Stimulated activated CD4-positive, alpha-beta T cell treated with anti-CD3 and anti-CD28 coated beads, TNF-alpha, amount 100 ng/mL, for 24 hours (primary cell): Measurements from ENCODE around the gene LCE3B.
A peak's percentile ranks its signal among the peaks of the same experiment; 100 is the strongest.
"Not testable (repeated sequence)": the region's sequence is repeated elsewhere in the genome, so short reads cannot be mapped to it uniquely, and the experiment has no call there.

Experiments
- DNase-seq, 3 experiments: peaks; one replicate each; pipeline ENCODE4 v3.0.0-alpha.2; 2020; ENCODE audit warnings: low read depth in 3 of 3

The LCE3B gene, protein sequence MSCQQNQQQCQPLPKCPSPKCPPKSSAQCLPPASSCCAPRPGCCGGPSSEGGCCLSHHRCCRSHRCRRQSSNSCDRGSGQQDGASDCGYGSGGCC

DNA sequence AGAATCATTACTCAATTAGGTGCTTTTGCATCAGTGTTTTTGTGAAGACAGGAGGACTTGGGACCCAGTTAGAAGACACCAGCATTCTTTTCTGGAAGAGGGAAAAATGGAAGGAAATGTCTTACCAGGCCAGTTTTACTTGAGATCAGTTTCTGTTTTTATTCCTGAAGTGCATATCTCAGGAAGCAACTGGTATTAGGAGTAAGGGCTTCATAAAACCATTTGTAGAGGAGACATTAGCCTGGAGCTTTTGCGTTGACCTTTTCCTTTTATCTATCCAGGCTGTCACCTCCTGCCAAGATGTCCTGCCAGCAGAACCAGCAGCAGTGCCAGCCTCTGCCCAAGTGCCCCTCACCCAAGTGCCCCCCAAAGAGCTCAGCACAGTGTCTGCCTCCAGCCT, at the start of gene LCE3B:
Gene LCE3B (plus strand): TSS at position 301 of the 400 bp plus-strand sequence. CDS start 0 bp downstream, at position 301.
- DNase-seq, result no peak

DNA sequence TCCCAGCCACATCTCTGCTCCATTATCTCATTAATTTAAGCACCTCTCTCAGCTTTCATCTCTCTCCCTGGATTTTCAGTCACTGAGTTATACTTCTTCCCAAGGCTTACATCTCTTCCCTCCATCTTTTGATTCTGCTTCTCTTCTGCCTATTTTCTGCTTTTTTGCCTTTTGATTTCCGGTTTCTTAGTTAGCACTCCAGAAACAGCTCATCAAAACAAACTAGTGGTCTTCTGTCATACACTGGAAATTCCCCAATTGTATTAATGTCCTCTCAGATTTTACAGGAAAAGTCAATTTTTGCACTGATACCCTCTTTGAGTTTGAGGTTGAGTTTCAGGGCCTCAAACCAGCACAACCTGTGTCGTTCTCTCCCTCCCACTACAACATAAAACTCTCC, 48.5 kb upstream of the LCE3B start:
- no peak for DNase-seq

DNA sequence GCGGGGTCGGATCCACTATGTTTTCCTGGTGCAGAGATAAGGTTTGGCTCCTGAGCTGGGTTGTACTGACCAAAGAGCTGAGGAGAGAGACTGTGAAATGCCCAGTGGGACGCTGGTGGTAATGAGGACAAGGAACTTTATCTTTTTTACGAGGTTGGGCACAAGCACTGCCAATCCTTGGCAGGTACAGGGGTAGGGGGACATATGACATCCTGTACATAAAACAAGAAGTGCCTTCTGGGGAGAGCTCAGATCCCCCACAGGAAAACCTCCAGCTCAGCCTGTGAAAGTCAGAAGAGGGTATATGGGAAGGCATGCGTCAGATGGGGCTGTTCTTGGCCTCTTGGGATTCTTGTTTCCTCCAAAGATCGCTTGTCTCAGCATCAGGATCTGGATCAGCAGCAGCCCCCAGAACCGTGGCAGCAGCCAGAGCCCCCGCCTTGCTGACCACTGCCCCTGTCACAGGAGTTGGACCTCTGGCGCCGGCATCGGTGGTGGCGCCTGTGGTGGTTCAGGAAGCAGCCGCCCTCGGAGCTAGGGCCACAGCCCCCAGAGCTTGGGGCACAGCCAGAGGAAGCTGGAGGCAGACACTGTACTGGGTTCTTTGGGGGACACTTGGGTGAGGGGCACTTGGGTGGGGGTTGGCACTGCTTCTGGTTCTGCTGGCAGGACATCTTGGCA, 47.9 kb upstream of the LCE3B start:
- no peak for DNase-seq

DNA sequence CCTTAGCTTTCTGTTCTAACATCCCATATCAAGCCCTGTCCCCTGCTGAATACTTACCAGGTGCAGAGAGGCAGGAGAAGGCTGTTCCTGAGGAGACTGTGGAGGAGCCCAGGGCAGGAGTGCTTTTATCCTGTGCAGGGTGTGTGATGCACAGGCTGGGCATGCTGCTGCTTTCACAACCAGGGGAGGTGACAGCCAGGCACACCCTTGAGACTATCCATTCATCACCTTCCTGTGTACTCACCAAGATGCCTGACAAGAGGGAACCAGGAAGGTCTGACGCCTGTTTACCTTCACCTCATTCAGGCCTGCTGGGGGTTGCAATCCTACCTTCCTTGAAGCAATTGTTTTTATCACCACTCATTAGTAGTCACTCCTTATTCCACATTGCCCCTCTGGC, 46.9 kb upstream of the LCE3B start, which contains the start of gene LCE3E:
Gene LCE3E (minus strand): TSS at position 100 of the 400 bp plus-strand sequence. CDS start 572 bp downstream, outside the sequence.
- no peak for DNase-seq

DNA sequence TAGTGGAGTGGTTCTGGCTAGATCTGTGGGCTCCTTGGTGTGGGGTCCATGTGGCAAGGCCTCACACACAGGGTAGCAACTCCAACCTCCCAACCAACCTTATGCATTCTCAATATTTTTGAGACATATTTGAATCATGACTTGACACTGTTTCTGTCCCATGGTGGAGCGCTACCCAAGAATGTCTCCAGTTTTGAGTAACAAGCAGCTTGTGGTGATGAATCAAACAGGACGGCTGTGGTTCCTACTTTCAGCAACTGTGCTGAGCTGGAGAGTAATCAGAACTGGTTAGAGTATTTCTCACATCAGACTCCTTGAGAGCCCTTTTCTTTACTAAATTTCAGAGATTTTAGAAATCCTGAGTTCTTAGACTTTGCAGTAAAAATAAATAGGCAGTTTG, 36.4 kb upstream of the LCE3B start:
- DNase-seq, result no peak

DNA sequence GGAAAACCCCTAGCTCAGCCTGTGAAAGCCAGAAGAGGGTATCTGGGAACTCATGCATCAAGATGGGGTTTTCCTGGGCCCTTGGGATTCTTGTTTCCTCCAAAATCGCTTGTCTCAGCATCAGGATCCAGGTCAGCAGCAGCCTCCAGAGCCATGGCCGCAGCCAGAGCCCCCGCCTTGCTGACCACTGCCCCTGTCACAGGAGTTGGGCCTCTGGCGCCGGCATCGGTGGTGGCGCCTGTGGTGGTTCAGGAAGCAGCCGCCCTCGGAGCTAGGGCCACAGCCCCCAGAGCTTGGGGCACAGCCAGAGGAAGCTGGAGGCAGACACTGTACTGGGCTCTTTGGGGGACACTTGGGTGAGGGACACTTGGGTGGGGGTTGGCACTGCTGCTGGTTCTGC, 34.1 kb upstream of the LCE3B start:
- DNase-seq, result not testable (repeated sequence)

DNA sequence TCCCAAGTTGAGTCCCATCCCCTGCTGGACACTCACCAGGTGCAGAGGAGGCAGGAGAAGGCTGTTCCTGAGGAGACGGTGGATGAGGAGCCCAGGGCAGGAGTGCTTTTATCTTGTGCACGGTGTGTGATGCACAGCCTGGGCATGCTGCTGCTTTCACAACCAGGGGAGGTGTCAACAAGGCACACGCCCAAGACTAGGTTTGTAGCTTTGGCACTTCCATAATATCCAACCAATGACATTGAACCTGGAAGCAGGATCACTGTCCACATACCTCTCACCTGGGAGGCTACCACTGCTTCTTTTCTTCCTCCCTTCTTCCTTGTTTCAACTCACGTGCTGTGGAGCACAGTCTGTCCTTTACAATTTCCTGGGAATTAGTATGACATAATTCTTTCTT, 33.2 kb upstream of the LCE3B start, which contains the start of gene LCE3D:
Gene LCE3D (minus strand): TSS at position 84 of the 400 bp plus-strand sequence. CDS start 580 bp downstream, outside the sequence.
- no peak for DNase-seq

DNA sequence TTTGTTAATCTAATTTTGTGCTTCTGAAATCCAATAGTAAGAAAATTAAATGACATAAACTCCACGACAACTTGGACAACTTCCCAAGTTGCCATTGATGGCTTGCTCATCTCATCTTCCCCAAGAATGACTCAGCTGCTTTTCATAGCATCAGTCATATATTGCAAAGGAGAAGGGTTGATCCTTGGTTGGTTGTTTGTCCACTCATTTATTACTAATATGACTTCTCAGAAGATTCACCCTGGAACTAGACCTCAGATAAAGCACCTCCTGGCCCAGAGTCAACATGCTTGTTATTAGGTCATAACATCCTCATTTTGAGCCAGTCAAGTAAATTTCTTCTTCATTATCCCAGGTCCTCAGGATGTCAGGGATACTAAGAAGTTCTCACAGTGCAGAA, 31.0 kb upstream of the LCE3B start:
- DNase-seq, result no peak

DNA sequence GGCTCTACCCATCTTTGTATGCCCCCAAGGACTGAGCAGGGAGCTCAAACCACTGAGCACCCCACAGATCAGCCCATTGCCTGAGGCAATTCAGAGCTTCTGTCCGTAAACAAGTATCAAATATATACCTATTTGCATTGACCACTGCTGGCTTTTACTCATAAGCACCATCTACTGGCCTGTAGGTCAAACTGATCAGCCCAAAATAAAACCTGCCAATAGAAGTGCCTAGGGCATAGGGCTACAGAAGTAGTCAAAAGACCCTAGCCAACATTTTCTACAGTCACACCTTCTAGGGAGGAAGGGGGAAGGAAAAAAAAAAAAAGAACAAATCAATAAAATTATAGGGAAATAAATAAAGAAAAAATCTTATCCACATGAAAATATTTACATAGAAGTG, 28.0 kb upstream of the LCE3B start:
- DNase-seq, result no peak

DNA sequence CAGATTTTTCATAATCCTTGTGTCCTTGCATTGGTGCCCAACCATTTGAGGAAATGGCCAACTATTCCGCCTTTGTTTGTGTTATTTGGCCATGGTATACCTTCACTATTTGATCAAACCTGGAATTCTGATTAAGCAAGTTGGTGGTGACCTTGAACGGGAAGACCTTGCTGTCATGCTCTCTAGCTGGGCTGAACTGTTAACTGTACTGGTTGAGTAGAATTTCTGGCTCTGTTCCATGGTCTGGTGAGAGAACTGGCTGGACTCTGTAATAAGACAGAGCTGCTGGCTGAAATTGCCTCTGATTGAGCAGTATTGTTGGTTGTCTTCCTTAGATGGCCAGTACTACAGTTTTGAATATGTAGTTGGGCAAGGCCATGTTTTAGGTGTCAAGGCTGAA, 16.6 kb upstream of the LCE3B start:
- no peak for DNase-seq

DNA sequence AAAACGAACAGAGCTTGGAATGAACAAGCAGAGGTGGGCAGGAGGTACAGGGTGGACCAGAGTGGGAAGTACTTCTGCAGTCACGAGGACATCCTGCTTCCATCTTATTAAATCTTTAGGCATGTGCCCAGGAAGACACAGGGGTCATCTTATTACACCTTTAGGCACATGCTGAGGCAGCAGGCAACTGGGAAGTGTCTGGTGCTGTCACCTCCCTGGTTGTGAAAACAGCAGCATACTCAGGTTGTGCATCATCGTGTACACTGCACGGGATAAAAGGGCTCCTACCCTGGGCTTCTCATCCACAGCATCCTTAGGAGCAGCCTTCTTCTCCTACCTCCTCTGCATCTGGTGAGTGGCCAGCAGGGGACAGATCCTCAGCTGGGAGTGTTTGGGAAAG, 13.7 kb upstream of the LCE3B start, which contains the start of gene LCE3C:
Gene LCE3C (plus strand): TSS at position 301 of the 400 bp plus-strand sequence. CDS start 498 bp downstream, outside the sequence.
- no peak for DNase-seq

DNA sequence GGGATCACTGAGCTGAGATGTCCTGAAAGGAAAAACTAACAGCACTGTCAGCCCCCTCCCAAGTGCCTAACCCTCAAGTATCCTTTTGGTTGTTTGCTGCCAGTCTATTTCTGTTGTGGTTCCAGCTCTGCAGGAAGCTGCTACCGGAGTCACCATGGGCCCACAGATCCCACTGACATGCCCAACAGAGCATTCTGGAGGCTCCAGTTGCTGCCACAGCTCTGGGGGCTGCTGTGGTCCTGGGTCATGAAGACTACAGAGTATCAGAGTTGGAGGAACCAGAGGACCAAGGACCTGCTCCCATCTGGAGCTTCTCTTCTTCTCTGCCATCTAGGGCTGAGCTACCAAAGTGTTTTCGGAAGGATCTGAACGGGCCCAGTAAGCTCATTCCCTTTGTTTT, 8.4 kb downstream of the LCE3B start:
- no peak for DNase-seq

DNA sequence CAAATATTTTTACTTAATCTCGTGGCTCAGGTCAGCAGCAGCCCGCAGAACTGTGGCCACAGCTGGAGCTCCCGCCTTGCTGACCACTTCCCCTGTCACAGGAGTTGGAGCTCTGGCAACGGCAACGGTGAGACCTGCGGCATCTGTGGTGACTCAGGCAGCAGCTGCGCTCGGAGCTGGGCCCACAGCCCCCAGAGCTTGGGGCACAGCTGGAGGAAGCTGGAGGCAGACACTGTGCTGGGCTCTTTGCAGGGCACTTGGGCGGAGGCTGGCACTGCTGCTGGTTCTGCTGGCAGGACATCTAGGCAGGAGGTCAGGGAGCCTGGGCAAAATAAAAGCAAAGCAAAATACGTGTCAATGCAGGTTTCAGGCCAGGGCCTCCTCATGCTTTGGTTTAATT, 9.2 kb downstream of the LCE3B start, which contains the start of gene LCE3A:
Gene LCE3A (minus strand): TSS at position 301 of the 400 bp plus-strand sequence. CDS start 0 bp downstream, at position 301.
- DNase-seq, result no peak

DNA sequence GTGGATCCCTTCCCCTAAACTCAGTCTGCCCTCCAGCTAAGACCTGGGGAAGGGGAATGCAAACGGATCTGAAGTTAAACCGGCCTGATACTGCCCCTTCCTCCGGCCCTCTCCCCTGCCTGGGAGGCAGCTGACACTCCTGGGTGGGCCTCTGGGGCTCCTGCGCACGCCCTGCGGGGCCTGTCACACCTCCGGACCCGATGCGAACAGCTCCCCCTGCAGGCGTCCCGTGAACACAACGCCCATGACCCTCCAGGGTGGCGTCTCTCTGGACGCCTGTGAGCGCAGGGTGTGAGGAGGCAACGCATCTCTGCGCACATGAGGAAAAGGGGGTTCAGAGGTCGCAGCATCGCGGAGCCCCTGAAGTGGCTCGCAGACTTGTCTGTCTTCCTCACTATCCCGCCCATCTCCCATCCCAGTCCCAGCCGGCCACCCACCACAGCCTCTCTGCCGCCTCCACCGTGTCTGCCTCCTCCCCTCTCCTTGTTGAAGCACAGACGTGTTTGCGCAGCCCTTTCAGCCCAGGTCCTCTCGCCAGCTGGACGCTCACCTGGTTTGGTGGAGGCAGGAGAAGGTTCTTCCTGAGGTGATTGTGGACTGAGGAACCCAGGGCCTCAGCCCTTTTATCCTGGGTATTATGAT, 9.7 kb downstream of the LCE3B start:
- DNase-seq, result peak in 1 of 3 experiments; percentile 17

DNA sequence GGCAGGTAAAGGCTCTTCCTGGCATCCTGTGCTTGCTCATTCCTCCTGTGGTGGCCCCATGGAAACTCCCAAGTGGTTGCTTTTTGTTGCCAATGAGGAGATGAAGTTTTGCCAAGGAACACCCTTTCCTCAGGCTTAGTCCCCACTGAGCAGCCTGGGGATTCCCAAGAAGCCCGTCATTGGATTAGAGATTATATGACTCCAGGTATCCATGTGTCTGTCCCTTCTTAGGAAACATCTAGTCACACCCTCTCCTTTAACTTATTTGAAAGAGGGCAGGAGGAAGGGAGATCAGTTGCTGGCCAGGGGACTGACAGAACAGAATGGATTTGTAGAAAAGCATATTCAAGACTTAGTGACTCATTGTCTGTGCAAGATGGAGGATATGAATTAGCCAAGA, 13.1 kb downstream of the LCE3B start:
- no peak for DNase-seq

DNA sequence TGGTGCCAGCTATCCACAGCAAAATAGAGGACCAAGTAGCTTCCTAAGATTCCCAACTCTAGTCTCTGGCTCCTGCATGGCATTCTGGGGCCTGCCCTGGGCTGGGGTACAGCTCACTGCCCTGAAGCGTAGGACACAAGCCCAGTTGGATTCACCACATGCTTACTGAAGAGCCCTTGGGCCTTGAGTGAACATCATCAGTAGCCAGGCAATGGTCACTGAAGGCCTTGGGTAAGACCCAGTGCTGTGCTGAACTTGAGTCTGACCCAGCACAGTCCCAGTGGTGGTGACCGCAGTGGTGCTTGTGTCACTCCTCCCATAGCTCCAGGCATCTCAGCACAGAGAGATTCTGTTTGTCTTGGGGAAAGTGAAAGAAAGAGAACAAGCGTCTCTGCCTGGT, 17.0 kb downstream of the LCE3B start:
- no peak for DNase-seq

DNA sequence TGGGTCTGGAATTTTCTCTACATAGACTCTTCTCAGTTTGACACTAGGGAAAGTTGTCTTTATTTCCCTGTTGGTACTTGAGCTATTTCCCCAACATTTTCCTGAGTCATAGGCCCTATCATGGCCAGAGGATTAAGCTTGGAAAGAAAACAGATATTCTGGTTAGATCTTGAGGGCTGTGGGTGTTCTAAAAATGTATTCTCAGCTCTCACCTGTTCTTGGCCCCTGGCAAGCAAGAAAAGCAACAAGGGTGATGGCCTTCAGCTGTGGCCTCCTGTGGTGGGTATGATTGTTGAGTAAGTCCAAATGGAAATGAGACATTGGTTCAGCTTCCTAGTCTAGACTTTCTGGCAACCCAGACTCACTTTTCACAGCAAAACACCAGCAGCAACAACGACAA, 26.7 kb downstream of the LCE3B start:
- no peak for DNase-seq

DNA sequence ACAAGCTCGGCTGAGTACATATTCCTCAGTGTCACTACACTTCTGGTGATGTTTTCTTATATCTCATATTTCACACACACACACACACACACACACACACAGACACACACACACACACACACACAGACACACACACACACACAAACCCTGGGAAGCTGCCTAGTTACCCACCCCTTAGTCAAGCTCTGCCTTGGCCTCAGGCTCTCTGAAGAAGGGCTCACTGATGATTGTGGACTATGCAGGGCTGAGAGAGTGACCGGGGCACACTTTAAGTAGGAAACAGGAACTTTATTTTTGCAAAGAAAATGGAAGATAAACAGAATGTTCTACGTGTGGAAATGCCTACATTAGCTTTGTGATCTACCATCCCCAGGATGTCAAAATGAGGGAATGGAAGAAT, 30.3 kb downstream of the LCE3B start:
- no peak for DNase-seq

DNA sequence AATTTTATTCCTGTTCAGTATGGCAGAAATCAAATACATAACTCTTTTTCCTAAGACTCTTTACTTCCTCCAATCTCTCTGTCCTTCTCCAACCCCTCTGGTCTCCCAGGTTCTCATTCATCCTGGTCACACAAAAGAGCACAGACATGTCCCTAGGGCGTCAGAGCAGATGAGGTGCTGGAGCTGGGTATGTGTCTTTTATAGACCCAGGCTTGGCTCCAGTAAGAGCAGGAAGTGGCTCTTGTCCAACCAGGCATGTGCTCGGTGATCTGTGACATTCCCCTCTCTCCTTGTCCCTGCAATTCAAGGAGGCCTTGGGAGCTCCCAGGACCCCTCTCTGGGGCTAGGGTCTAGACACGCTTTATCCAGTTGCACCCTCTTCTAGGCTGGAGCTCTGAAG, 31.5 kb downstream of the LCE3B start:
- no peak for DNase-seq

DNA sequence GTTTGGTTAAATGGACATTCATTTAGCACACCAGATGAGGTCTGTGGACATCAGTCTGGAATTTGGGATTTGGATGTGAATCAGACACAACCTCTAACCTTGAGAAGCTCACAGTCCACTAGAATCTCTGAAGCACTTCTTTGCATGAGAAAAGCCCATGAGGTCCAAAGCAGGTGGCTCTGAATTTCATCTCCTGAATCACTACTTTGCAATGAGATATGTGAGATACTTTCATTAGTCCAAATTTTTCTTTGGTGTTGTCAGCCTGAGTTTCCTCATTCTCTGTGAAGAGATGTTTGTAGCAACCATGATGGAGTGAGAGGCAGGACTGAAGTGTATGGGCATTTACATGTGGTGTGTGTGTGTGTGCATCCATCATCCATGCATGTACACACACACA, 33.0 kb downstream of the LCE3B start:
- DNase-seq, result no peak

DNA sequence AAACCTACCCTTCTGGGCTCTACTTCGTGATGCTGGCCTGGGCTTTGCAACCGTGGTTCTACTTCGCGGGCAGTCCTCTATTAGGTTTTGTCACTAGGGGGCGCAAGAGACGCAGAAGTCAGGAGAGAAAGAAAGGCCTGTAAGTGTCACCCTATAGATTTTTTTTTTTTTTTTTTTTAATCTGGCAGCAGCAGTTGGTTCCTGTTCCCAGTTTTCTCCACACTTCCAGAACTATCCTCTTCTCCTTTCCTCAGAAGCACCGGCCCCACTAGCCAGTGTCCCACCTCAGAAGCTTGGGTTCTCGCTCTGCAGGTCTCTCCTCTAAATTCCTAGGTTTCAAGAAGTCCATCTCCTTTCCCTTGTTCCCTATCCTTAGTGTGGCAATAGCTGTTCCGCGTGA, 40.5 kb downstream of the LCE3B start:
- peak; percentile 13 to 48 (median 27) for DNase-seq

DNA sequence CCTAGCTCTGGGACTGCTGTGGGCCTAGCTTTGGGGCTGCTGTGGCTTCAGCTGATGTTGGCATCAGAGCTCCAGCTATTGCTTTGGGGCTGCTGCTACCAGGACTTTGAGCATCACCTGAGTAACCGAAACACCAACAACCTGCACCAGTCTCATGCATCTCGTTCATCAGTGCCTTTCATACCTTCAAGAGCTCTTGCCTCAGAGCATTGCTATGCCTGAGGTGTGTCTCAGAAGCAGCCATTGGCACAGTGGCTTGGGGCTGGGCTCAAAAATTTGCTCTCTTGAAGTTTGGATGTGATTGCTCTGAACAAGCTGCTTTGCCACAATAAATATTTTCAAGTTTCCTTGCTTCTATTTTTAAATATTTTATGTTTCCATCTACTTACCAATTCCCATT, 42.8 kb downstream of the LCE3B start:
- no peak for DNase-seq

DNA sequence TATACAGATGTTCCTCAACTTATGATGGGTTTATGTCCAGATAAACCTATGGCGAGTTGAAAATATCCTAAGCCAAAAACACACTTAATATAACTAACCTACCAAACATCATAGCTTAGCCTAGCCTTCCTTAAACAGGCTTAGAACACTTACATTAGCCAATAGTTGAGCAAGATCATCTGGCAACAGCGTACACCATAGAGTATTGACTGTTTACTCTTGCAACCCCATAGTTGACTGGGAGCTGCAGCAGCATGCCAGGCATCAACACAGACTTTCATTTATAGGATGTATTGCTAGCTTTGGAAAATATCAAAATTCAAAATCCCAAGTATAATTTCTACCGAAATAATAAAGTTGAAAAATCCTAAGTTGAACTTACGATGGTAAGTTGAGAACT, 44.1 kb downstream of the LCE3B start:
- no peak for DNase-seq
